ENCODE data around the gene IFI35.
A peak's percentile ranks its signal among the peaks of the same experiment; 100 is the strongest.

Gene IFI35

DNA sequence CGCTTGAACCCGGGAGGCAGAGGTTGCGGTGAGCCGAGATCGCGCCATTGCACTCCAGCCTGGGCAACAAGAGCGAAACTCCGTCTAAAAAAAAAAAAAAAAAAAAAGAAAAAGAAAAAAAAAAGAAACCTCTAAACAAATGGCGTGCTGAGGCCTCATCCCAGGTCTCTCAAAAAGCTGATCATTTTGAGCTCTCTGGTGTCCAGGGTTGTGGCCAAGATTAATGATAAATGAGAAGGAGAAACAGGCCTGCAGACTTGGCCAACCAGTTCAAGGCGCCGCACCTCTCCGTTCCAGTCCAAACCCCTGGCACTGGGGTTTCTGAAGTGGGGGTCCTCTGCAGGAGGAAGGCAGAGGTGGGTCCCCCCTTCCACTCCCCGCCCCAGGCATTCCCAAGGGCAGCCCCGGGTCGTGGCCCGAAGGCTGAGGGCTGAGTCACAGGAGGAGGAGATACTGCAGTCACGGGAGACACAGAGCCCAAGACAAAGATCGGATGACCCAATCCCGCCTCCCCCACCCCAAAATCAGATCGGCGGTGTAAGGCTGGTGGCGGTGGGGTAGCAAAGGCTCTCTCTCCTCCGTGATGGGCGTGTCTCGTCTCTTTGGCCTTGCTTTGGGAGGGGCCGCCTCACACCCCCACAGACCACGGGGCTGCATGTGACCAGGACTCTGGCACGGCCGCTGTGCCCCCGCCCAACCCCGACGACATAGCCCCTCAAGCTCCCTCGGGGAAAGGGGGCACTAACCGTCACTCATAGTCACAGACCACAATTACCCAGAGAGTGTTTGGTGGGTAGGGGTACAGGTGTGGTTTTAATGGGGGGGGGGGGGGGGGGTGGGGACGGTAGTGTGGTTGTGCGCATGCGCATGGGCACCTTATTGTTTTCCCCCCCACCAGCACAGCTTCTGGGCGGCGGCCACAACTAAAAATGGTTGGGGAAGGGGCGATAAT lies 14.5 kb downstream of the IFI35 start (continued):
- no peak for TF ChIP-seq ZNF37A (tag by site-specific recombination; IDR thresholded peaks at IDR 0.05)

DNA sequence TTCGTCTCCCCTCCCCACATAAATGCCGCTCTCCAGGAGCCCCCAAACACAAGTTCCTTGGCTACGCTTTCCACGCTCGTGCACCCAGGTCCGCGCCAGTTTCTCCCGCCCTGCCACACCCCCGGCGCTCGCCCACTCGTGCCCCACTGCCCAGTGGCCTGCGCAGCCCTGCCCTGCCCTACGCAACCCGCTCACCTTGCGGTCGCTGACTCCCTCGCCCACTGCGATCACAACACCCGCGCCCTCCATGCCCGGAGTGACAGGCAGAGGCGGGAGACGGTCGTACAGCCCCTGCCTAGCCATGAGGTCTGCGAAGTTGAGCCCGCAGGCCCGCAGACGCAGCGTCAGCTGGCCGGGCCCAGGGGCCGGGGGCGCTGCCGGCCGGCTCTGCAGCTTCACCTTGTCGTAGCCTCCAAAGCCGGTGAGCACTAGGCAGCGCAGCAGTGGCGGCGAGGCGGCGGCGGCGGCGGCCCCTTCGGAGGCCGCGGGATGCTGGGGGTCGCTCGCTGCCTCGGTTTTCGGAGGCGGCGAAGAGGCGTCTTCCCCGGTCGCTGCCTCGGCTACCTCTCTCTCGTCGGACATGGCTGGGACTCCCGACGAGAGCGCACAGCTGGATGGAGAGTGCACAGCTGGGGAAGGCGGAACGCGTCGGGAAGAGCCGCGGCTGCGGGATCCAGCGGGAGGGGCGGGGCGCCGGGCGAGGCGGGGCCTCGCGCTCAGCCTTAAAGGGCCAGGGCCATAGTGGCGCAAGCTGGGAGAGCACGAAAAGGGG lies 15.3 kb downstream of the IFI35 start, which contains the start of gene VAT1:
Gene VAT1, minus strand, starts transcription at position 645 of the 772 bp plus-strand sequence. Its CDS starts 63 bp downstream, at position 582.
- Histone ChIP-seq H3K36me3 (ENCODE audit: control insufficient read depth in 2 of 2, insufficient read depth in 1 of 2, low read length in 2 of 2) (peaks cover 0 to 15% of the 10 kb centered on the region in 2 experiments; a peak in 2 of 3 replicates), H3K27ac (ENCODE audit: extremely low read depth, low read depth, low read length) (peak within 1 kb of the TSS; percentile 76), H3K4me1 (ENCODE audit: control insufficient read depth, insufficient read depth, low read length) (peaks cover 12% of the 10 kb centered on the region), H3K9me3 (ENCODE audit: control insufficient read depth, insufficient read depth, low read depth, low read length) (no peaks in the 10 kb centered on the region), H3K4me3 (ENCODE audit: low read depth, low read length) (peak within 1 kb of the TSS; percentile 96)
- ChIA-PET CTCF (interaction anchor here (0.7 to 0.9 kb wide), 3 partner anchors 17 to 318 kb away, joined by 4 to 7 read pairs (median 4); no protein-coding TSS in a partner anchor), POLR2A (interaction anchor here (0.5 to 3.0 kb wide), 10 partner anchors 10 to 294 kb away, joined by 3 to 36 read pairs (median 5); partner anchors contain the start of gene RPL27)
- peak; percentile 46 for TF ChIP-seq ZNF335 (tag by site-specific recombination; conservative IDR thresholded peaks at IDR 0.05)
- TF ChIP-seq ZNF600 (tag by site-specific recombination; IDR thresholded peaks at IDR 0.05): peak; percentile 97
- TF ChIP-seq GLIS2 (tag by site-specific recombination; IDR thresholded peaks at IDR 0.05): peak; percentile 53; the same call in 1 of the 2 replicates
- TF ChIP-seq KLF8 (tag by site-specific recombination; IDR thresholded peaks at IDR 0.05): peak; percentile 85
- TF ChIP-seq ZBTB7A (tag by site-specific recombination; IDR thresholded peaks at IDR 0.05; ENCODE audit: low read depth): no peak; the same call in 1 of the 2 replicates
- TF ChIP-seq ZNF157 (tag by site-specific recombination; IDR thresholded peaks at IDR 0.05): no peak
- TF ChIP-seq OSR2 (tag by site-specific recombination; IDR thresholded peaks at IDR 0.05): no peak
- TF ChIP-seq ZNF76 (tag by site-specific recombination; IDR thresholded peaks at IDR 0.05; ENCODE audit: borderline replicate concordance, low read depth): peak; percentile 51; the same call in 1 of the 2 replicates
- peak; percentile 97 for TF ChIP-seq EGR2 (tag by site-specific recombination; IDR thresholded peaks at IDR 0.05; ENCODE audit: low read depth)
- no peak for TF ChIP-seq ZNF354C (tag by site-specific recombination; IDR thresholded peaks at IDR 0.05; ENCODE audit: borderline replicate concordance, low read depth)
- TF ChIP-seq ZBTB48 (tag by site-specific recombination; IDR thresholded peaks at IDR 0.05): peak; percentile 65
- TF ChIP-seq ZNF112 (tag by site-specific recombination; IDR thresholded peaks at IDR 0.05): no peak
- peak; percentile 54; the same call in 1 of the 2 replicates for TF ChIP-seq BCL11A (tag by site-specific recombination; IDR thresholded peaks at IDR 0.05; ENCODE audit: low read depth)
- TF ChIP-seq, protein P1, sequence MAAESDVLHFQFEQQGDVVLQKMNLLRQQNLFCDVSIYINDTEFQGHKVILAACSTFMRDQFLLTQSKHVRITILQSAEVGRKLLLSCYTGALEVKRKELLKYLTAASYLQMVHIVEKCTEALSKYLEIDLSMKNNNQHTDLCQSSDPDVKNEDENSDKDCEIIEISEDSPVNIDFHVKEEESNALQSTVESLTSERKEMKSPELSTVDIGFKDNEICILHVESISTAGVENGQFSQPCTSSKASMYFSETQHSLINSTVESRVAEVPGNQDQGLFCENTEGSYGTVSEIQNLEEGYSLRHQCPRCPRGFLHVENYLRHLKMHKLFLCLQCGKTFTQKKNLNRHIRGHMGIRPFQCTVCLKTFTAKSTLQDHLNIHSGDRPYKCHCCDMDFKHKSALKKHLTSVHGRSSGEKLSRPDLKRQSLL (tag by site-specific recombination; IDR thresholded peaks at IDR 0.05): no peak
- TF ChIP-seq ZNF292 (tag by site-specific recombination; IDR thresholded peaks at IDR 0.05; ENCODE audit: borderline replicate concordance, low read depth): no peak
- TF ChIP-seq ZNF10 (tag by site-specific recombination; IDR thresholded peaks at IDR 0.05): peak; percentile 43; the same call in 1 of the 2 replicates
- peak; percentile 97 for TF ChIP-seq IKZF3 (tag by site-specific recombination; IDR thresholded peaks at IDR 0.05)
- no peak for TF ChIP-seq ZNF423 (tag by site-specific recombination; IDR thresholded peaks at IDR 0.05)
- TF ChIP-seq ZEB2 (tag by site-specific recombination; IDR thresholded peaks at IDR 0.05): peak; percentile 91
- TF ChIP-seq, protein P2, sequence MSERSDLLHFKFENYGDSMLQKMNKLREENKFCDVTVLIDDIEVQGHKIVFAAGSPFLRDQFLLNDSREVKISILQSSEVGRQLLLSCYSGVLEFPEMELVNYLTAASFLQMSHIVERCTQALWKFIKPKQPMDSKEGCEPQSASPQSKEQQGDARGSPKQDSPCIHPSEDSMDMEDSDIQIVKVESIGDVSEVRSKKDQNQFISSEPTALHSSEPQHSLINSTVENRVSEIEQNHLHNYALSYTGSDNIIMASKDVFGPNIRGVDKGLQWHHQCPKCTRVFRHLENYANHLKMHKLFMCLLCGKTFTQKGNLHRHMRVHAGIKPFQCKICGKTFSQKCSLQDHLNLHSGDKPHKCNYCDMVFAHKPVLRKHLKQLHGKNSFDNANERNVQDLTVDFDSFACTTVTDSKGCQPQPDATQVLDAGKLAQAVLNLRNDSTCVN (tag by site-specific recombination; optimal IDR thresholded peaks at IDR 0.05): peak; percentile 90
- TF ChIP-seq ZNF792 (tag by site-specific recombination; IDR thresholded peaks at IDR 0.05): no peak
- 0 out of 2 replicates have a peak, but pooled peaks have one; percentile 53 for TF ChIP-seq ZFP69B (tag by site-specific recombination; IDR thresholded peaks at IDR 0.05)
- TF ChIP-seq, protein P3, sequence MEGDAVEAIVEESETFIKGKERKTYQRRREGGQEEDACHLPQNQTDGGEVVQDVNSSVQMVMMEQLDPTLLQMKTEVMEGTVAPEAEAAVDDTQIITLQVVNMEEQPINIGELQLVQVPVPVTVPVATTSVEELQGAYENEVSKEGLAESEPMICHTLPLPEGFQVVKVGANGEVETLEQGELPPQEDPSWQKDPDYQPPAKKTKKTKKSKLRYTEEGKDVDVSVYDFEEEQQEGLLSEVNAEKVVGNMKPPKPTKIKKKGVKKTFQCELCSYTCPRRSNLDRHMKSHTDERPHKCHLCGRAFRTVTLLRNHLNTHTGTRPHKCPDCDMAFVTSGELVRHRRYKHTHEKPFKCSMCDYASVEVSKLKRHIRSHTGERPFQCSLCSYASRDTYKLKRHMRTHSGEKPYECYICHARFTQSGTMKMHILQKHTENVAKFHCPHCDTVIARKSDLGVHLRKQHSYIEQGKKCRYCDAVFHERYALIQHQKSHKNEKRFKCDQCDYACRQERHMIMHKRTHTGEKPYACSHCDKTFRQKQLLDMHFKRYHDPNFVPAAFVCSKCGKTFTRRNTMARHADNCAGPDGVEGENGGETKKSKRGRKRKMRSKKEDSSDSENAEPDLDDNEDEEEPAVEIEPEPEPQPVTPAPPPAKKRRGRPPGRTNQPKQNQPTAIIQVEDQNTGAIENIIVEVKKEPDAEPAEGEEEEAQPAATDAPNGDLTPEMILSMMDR (tag by site-specific recombination; IDR thresholded peaks at IDR 0.05): peak; percentile 81
- TF ChIP-seq ZNF433 (tag by site-specific recombination; IDR thresholded peaks at IDR 0.05; ENCODE audit: low read depth): no peak
- TF ChIP-seq ZNF2 (tag by site-specific recombination; IDR thresholded peaks at IDR 0.05): peak; percentile 81
- TF ChIP-seq SP3 (tag by site-specific recombination; IDR thresholded peaks at IDR 0.05): peak; percentile 69
- peak; percentile 98 for TF ChIP-seq ZFHX2 (tag by site-specific recombination; conservative IDR thresholded peaks at IDR 0.05)
- no peak for TF ChIP-seq ZNF138 (tag by site-specific recombination; IDR thresholded peaks at IDR 0.05; ENCODE audit: borderline replicate concordance)

Measured in HEK293 (cell line).